ENCODE results near the gene PDXK.

DNA sequence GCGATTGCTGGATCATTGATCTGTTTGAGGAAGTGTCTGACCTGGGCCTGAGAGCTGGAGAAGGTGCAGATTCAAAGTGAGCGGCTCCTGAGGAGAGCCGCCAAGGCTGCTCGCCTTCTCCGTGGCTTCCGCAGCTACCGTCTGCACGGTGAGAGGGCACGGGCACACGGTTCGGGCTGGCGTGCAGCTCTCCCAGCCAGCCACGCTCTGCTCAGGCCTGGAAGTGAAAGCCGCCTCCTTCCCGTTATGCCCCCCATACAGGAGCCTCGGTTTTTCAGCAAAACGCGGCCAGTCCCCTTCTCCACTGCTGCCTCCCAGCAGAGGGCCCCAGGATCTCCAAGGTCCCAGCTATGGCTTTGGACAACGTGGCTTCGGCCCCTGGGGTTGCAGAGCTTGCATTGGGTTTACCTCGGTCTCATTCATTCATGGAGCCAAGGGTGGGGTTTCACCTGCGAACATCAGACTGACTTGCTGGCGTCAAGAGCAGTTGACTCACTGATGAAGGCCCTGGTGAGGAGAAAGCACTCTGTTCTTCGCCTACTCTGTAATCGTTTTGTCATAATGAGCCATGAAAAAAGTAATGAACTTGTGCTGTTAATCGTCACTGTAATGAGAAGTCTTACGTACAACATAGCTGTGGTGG is 24.4 kb upstream of the PDXK start:
- no peak for TF ChIP-seq POLR2A (IDR thresholded peaks at IDR 0.05)
- TF ChIP-seq, protein P1, sequence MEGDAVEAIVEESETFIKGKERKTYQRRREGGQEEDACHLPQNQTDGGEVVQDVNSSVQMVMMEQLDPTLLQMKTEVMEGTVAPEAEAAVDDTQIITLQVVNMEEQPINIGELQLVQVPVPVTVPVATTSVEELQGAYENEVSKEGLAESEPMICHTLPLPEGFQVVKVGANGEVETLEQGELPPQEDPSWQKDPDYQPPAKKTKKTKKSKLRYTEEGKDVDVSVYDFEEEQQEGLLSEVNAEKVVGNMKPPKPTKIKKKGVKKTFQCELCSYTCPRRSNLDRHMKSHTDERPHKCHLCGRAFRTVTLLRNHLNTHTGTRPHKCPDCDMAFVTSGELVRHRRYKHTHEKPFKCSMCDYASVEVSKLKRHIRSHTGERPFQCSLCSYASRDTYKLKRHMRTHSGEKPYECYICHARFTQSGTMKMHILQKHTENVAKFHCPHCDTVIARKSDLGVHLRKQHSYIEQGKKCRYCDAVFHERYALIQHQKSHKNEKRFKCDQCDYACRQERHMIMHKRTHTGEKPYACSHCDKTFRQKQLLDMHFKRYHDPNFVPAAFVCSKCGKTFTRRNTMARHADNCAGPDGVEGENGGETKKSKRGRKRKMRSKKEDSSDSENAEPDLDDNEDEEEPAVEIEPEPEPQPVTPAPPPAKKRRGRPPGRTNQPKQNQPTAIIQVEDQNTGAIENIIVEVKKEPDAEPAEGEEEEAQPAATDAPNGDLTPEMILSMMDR (IDR thresholded peaks at IDR 0.05) = no peak

Data from tibial nerve (tissue), 3 donors.